ENCODE data around the gene DLGAP4.

- TF ChIP-seq POLR2AphosphoS5 (IDR thresholded peaks at IDR 0.05; ENCODE audit: low read depth, low read length) (no peak), POLR2A (IDR thresholded peaks at IDR 0.05; ENCODE audit: low read depth, low read length) (no peak), TAF1 (IDR thresholded peaks at IDR 0.05; ENCODE audit: borderline replicate concordance, low read depth, low read length) (no peak)
Observed at GRCh38 chr20:36532822-36533221, 226.7 kb downstream of the DLGAP4 start.
